PC-9 (cell line): Measurements from ENCODE around the gene LRRC3B. TPM values are rescaled to one million over a fixed set of nuclear protein-coding genes. Genes with fewer than 3 reads are reported as not detected.

Experiments used
- BruUV-seq: library from RNA; stranded (reverse); fragments of 400-500 nt; replicated peaks from 2 replicates; lab custom pipeline; 2021; lab: Mats Ljungman, UMichigan
- CTCF ChIA-PET: fragments of 300-600 bp; sonication (Branson Sonifier 250); formaldehyde crosslinking; loops from one replicate; lab custom pipeline; 2022; ENCODE audit warnings: antibody characterized with exemption; lab: Charles Lee
- POLR2A ChIA-PET: fragments of 300-600 bp; sonication (Branson Sonifier 250); formaldehyde crosslinking; loops from one replicate; lab custom pipeline; 2022; ENCODE audit warnings: antibody characterized with exemption; ENCODE audit not compliant: unreplicated experiment; lab: Charles Lee
- DNase-seq, 2 experiments: peaks; one replicate each; pipeline versions ENCODE4 v3.0.0 to v3.0.0-alpha.2; 2015 to 2022; ENCODE audit warnings: mixed read lengths in 1 of 2
- H2AFZ ChIP-seq: fragments of 200-600 bp; sonication (generic); 2 replicates; pipeline ENCODE4 v1.8.1; 2017; ENCODE audit warnings: antibody characterized with exemption
- H3F3A ChIP-seq: fragments of 200-600 bp; sonication (generic); 2 replicates; pipeline ENCODE4 v1.8.1; 2017; ENCODE audit warnings: antibody characterized with exemption, mild to moderate bottlenecking, low read depth; ENCODE audit not compliant: insufficient read depth
- H3K27ac ChIP-seq: fragments of 200-600 bp; sonication (generic); 2 replicates; pipeline ENCODE4 v1.6.1; 2016; ENCODE audit warnings: mixed run types
- H3K27me3 ChIP-seq: fragments of 200-600 bp; sonication (generic); 2 replicates; pipeline ENCODE4 v1.6.1; 2016; ENCODE audit warnings: low read depth, mixed run types; ENCODE audit not compliant: insufficient read depth
- H3K36me3 ChIP-seq: fragments of 200-600 bp; sonication (generic); 2 replicates; pipeline ENCODE4 v1.6.1; 2016; ENCODE audit warnings: low read depth, mixed run types
- H3K4me1 ChIP-seq: fragments of 200-600 bp; sonication (generic); replicated peaks from 2 replicates; pipeline ENCODE4 v1.6.1; 2016; ENCODE audit warnings: mixed run types; ENCODE audit not compliant: insufficient read depth
- H3K4me2 ChIP-seq: fragments of 200-600 bp; sonication (generic); 2 replicates; pipeline ENCODE4 v1.6.1; 2017; ENCODE audit warnings: mixed run types
- H3K4me3 ChIP-seq: fragments of 200-600 bp; sonication (generic); 2 replicates; pipeline ENCODE4 v1.6.1; 2016; ENCODE audit warnings: mixed run types
- H3K79me2 ChIP-seq: fragments of 200-600 bp; sonication (generic); 2 replicates; pipeline ENCODE4 v1.6.1; 2017; ENCODE audit warnings: low read depth, mixed run types
- H3K9me2 ChIP-seq: fragments of 200-600 bp; sonication (generic); 2 replicates; pipeline ENCODE4 v1.8.1; 2017; ENCODE audit warnings: mild to moderate bottlenecking; ENCODE audit not compliant: insufficient read depth
- H3K9me3 ChIP-seq: fragments of 200-600 bp; sonication (generic); 2 replicates; pipeline ENCODE4 v1.8.1; 2016; ENCODE audit warnings: low read depth; ENCODE audit not compliant: insufficient read depth
- H4K20me1 ChIP-seq: fragments of 200-600 bp; sonication (generic); 2 replicates; pipeline ENCODE4 v1.8.1; 2017; ENCODE audit not compliant: insufficient read depth
- EZH2 ChIP-seq: fragments of 200-600 bp; sonication (generic); IDR thresholded peaks from 2 replicates; pipeline ENCODE4 v1.8.0; 2017; ENCODE audit warnings: antibody characterized with exemption, low read depth
- intact Hi-C: fragments of 100-400 bp; cut with micrococcal nuclease; formaldehyde crosslinking; loops from one replicate; pipeline ENCODE4 v1.10.0; 2022; ENCODE audit not compliant: unreplicated experiment
- total RNA-seq: library from RNA; stranded (reverse); gene quantifications from 2 replicates; pipeline ENCODE4 v1.2.3, GENCODE V29; 2021
- TF ChIP-seq, protein P1 (sequence below): fragments of 200-600 bp; sonication (generic); conservative IDR thresholded peaks from 2 replicates; pipeline ENCODE4 v1.6.1; 2017; ENCODE audit warnings: mixed run types, antibody characterized with exemption, mild to moderate bottlenecking, moderate library complexity

The LRRC3B gene
- total RNA-seq, 1 experiment from 2014 or later: not detected

DNA sequence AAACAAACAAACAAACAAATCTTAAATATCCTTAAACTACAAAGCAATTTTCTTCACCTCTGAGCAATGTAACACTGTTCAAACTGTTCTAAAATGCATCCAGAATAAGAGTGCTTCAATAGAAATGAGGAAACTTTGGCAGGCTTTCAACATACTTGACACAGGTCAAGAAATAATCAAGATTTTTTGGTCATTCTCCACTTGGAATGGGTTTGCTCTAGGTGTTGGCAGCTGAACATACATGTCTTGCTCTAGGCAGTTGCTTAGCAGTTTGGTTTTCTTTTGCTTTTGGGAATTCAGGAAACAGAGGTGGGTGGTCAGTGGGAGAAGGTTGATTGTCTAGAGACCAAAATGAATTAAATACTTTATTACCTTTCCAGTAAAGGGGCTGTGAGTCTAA, 1.4 kb upstream of the LRRC3B start:
- Histone ChIP-seq H3K4me3 (no peak overlapping the region), H3K27me3 (no peaks in the 10 kb centered on the region), H3K9me2 (no peaks in the 10 kb centered on the region), H3K79me2 (no peaks in the 10 kb centered on the region), H3K4me1 (no peaks in the 10 kb centered on the region), H3F3A (no peaks in the 10 kb centered on the region), H3K9me3 (no peaks in the 10 kb centered on the region), H3K4me2 (no peak overlapping the region), H3K36me3 (no peaks in the 10 kb centered on the region), H4K20me1 (no peaks in the 10 kb centered on the region), H2AFZ (no peak overlapping the region), H3K27ac (no peak overlapping the region)
- ChIA-PET POLR2A (no interaction called here), CTCF (no interaction called here)
- intact Hi-C loops: no loop called here
- BruUV-seq: no TSS peak
- no peak for DNase-seq
- TF ChIP-seq, protein P1, sequence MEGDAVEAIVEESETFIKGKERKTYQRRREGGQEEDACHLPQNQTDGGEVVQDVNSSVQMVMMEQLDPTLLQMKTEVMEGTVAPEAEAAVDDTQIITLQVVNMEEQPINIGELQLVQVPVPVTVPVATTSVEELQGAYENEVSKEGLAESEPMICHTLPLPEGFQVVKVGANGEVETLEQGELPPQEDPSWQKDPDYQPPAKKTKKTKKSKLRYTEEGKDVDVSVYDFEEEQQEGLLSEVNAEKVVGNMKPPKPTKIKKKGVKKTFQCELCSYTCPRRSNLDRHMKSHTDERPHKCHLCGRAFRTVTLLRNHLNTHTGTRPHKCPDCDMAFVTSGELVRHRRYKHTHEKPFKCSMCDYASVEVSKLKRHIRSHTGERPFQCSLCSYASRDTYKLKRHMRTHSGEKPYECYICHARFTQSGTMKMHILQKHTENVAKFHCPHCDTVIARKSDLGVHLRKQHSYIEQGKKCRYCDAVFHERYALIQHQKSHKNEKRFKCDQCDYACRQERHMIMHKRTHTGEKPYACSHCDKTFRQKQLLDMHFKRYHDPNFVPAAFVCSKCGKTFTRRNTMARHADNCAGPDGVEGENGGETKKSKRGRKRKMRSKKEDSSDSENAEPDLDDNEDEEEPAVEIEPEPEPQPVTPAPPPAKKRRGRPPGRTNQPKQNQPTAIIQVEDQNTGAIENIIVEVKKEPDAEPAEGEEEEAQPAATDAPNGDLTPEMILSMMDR: no peak
- TF ChIP-seq EZH2: no peak

DNA sequence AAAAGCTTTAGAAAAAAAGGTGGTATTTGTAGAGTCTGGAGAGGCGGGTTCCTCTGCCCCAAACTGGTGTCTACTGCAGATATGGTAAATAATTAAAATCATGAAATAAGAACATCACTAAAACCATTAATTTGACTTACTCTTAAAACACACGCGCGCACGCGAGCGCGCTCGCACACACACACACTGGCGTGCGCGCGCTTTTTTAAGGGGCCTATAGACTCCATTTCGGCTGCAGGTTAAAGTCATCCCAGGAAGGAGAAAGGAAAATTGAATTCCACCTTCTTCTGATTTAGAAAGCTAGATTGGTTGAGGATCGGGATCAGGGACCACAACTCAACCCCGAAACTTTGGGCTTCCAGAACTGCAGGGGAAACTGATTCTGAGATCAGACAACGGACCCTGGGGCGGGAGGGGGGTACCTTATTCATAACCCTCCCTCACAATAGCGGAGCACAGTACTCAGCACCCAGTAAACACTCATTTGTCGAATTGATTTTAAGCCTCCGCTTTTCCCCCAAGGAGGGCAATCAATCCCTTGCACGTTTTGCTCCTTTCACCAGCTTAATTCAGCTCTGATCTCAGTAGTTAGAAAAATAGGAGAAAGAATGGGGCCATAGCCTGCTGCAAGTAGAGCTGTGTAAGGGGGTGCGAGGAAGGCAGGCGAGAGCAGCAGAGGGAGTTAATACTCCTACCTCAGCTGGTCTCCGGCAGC, 509 bp upstream of the LRRC3B start:
- Histone ChIP-seq H2AFZ (no peak overlapping the region), H3K27me3 (no peaks in the 10 kb centered on the region), H3F3A (no peaks in the 10 kb centered on the region), H3K9me2 (no peaks in the 10 kb centered on the region), H4K20me1 (no peaks in the 10 kb centered on the region), H3K4me3 (no peak overlapping the region), H3K4me1 (no peaks in the 10 kb centered on the region), H3K9me3 (no peaks in the 10 kb centered on the region), H3K27ac (no peak overlapping the region), H3K4me2 (no peak overlapping the region), H3K36me3 (no peaks in the 10 kb centered on the region), H3K79me2 (no peaks in the 10 kb centered on the region)
- TF ChIP-seq, protein P1: no peak
- no peak for TF ChIP-seq EZH2
- DNase-seq: no peak
- BruUV-seq: no TSS peak
- ChIA-PET POLR2A (no interaction called here), CTCF (no interaction called here)
- intact Hi-C loops: no loop called here

DNA sequence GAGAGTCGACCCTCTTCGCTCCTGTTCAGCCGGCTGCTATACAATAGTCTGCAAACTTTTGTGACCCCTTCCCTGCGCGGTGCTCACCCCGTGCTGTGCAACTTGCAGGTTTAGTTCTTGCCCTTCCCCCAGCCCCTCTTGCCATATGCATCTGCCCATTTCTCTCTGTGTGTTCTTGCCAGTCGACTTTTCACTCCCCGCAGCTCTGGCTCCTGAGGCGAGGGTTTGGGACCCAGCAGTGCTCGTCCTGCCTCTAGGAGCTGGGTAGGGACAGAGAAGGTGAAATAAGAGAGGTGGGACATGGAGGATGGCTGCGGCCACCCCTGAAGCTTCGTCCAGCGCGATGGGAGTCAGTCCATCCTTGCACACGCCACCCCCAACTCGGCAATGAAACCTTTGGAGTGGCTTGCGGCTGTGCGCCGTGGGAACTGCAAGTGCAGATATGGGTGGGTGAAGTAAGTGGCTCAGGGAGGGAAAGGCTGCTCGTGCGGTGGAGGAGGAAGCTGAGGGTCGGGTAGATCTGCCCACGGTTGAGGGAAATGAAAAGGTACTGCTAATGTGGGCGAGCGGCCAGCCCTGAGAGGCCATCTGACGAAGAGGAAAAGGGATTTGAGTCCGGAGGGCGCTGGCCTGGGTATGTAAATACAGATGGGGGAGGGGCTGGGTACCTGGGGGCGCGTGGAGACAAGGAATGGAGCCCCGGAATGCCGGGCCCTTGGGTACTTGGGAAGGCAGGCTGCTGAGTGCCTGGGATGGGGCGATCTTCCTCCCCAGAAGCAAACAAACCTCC, 1.0 kb downstream of the LRRC3B start:
- Histone ChIP-seq H4K20me1 (no peaks in the 10 kb centered on the region), H3K4me2 (no peak overlapping the region), H3K4me1 (no peaks in the 10 kb centered on the region), H3K36me3 (no peaks in the 10 kb centered on the region), H3K27ac (no peak overlapping the region), H3K9me3 (no peaks in the 10 kb centered on the region), H3F3A (no peaks in the 10 kb centered on the region), H3K79me2 (no peaks in the 10 kb centered on the region), H3K4me3 (no peak overlapping the region), H2AFZ (no peak overlapping the region), H3K9me2 (no peaks in the 10 kb centered on the region), H3K27me3 (no peaks in the 10 kb centered on the region)
- no peak for DNase-seq
- CTCF ChIA-PET: no interaction called here
- TF ChIP-seq, protein P1: no peak
- TF ChIP-seq EZH2: no peak
- no TSS peak for BruUV-seq
- intact Hi-C loops: no loop called here
- POLR2A ChIA-PET: no interaction called here
